ENCODE results near the gene METTL8.
"Not testable (repeated sequence)": the region's sequence is repeated elsewhere in the genome, so short reads cannot be mapped to it uniquely, and the experiment has no call there.

The METTL8 gene

DNA sequence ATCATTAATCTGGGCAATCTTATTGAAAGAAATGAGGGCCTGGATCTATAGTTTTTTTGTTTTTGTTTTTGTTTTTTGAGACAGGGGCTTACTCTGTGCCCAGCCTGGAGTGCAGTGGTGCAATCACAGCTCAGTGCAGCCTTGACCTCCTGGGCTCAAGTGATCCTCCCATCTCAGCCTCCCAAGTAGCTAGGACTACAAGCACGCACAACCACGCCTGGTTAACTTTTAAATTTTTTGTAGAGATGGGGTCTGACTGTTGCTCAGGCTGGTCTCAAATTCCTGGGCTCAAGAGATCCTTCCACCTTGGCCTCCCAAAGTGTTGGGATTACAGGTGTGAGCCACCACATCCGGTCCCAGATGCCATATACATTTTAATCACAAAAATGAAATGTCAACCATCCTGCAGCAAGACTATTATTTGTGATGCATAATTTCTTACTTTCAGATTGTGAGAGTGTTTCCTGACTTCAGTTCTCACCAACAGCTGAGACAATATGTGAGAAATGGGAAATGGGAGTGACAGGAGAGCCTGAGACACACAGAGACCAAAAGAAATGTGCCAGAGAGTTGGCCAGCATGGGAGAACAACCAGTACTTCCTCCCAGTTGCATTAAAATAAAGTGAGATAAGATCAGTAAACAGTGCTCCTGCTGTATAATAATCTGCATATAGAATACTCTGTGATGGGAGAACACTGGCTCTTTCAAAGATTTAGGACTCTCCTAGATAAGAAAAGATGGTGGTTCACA is 87.6 kb downstream of the METTL8 start:
- no peak for DNase-seq (ENCODE audit: low read depth in 2 of 2)

DNA sequence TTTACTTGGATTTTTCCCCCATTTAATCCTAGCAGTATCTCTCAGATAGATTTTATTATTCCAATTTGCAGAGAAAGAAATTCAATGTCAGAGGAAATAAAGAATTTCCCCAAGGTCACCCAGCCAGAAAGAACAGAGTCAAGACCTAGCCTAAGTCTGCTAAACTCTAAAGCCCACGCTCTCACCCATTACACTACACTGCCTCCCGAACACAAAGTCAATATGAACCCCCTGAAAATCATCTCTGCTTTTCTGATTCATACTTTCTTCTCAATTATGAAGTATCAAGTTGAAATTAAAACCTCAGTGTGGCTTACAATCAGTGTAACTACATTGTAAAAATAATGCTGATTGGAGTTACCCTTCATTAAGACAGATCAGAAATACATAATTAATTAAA is 89.6 kb downstream of the METTL8 start:
- DNase-seq (ENCODE audit: low read depth in 2 of 2): no peak

DNA sequence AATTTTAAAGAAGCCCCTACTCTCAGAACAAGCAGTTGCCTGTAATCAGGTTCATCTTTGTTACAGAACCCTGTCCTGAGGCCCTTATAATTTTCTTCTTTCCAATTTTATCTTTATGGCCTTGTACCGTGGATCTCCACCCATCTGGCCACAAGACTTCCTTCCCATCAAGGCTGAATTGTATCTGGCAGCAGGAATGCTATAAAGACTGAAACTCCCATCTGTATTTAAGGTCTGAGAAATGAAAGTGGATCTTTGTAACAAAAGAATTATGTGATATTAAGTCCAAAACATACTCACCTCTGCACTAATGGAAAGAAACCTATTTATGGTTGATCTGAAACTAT is 91.8 kb downstream of the METTL8 start:
- DNase-seq (ENCODE audit: low read depth in 2 of 2): no peak

DNA sequence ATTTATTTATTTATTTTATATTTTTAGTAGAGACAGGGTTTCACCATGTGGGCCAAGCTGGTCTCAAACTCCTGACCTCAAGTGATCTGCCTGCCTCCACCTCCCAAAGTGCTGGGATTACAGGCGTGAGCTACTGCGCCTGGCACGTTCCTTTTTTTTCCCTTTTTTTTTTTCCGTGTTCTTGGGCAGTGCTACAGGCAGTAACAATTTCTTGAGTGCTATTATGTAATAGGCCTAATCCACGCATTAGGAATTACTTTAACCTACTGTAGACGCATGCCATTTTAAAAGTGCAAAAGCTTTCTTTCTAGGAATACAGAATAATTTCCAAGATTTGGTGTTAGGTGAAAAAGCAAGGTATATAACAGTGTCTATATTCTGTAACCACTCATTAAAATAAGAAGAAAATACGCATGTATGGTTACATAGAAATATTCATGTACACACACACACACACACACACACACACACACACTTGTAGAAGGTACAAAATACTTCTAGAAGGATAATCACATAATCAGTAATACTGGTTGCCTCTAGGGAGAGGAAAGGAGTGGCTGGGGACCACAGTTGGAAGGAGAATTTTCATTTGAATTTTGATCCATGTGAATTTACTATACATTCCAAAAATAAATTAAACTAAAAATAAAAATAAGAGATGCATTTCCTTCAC is 92.3 kb downstream of the METTL8 start:
- DNase-seq (ENCODE audit: low read depth in 2 of 2): no peak

DNA sequence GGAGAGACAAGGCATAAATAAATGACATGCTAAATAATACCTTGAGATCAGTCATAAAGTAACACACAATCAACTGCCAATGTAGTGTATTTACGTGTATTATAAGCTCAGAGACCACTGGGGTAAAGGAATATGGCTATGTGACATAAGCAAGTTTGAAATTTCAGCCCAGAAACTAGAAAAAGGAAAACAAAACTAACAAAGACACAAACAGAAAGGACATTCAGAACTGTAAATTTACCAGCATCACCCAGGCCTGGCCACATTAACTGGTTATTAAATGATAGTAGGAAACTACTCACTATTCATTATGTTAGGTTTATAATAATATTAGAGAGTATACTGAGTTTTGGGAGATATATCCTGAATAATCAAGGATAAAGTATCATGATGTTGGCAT is 98.8 kb downstream of the METTL8 start:
- no peak for DNase-seq (ENCODE audit: low read depth in 2 of 2)

DNA sequence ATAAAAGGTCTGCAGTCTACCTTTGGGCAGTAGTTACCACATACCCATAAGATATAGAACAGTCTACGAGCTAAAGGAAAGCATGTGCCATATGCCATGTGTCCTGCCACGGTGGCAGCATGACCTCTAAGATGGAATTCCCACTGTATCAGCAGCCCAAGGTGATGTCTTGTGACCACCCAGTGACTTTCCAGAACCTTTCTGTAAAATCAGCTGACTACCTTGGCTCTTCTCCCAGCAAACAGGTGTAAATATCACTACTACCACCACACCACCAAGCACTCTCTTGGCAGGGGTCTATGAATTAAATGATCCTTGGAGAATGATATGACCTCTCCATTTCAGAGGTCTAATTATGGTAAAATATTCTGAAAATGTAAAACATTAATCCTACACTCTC is 99.6 kb downstream of the METTL8 start:
- no peak for DNase-seq (ENCODE audit: low read depth in 2 of 2)

DNA sequence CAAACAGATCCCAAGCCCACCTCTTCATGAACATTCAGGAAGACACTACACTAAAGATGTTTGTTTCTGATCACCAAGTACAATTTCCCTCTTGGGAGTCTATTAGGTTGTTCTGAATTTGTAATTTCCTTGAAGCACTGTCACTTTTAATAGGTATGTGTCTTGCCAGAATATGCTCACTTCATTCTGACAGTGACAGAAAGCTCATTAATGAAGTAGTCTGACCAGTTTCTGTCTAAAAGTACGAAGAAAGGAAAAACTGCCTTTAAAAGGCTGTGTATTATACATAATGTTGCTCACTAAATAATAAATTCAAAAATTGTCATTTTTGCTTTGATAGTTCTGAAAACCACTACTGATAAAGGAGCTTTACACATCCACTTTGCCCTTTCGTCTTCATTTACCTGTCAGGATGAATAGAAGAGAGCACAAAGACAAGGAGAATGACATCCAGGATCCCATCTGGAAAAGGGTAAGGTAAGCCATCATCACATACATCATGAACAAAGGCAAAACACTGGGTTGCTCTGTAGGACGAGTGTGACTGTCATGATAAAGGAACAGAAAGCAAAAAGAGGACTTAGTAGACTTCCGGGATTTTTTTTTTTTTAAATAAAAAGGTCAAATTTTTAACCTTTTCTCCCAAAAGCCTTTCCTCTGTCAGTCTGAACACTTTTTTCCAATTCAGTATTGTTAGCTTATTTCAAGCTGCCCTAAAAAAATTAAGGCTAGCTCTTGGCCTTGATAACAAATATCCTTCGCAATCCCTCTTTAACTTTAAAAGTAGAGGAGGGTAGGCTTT is 103.4 kb downstream of the METTL8 start:
- DNase-seq (ENCODE audit: low read depth in 2 of 2): no peak

DNA sequence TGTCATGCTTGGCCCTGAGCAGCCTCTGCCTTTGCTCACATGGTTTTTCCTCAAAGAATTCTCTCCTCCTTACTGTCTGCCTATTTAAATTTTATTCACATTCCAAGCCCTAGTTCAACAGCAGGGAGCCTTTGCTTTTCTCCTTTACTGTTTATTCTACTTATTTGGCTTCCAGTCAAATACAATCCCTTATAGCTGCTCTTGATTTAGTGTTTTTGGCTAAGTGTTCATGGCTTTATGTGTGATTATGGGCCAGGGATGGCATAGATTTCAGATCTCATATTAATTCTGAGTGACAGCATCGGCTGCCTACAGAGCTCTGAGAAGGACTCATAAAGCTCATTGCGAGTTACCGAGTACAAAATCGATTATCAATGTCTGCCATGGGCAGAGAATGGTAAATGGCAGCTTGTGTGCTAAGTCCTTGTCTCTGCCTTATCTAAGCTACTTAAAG is 106.7 kb downstream of the METTL8 start:
- no peak for DNase-seq (ENCODE audit: low read depth in 2 of 2)

DNA sequence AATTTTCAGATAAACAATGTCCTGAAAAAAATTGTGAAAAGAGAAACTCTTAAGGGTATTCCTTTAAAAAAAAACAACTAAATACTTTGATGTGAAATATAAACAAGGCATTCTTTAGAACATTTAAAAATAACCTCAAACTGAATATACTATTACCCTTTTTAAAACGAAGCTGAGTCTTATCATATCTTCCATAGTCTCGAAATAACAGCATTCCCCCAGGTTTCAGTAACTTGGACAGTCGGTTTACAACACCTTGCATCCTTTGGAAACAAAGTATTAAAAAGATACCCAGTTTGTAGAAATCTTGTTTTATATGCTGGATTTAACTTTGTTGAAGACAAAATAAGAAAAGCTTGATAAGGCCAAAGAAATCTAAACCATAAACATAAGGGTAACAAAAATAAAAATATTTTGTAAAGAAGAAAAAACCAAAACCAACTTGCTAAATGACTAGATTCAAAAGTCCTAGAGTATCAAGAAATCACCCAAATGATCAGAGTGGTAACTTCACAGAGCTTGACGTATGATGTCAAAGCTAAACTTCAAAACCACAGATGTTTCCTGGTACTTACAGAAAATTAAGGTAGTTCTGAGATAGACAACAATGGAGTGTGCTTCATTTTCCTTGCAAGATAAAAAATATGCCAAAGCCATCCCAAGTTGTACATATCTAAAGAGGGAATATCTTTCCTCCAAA is 107.8 kb downstream of the METTL8 start:
- no peak for DNase-seq (ENCODE audit: low read depth in 2 of 2)

DNA sequence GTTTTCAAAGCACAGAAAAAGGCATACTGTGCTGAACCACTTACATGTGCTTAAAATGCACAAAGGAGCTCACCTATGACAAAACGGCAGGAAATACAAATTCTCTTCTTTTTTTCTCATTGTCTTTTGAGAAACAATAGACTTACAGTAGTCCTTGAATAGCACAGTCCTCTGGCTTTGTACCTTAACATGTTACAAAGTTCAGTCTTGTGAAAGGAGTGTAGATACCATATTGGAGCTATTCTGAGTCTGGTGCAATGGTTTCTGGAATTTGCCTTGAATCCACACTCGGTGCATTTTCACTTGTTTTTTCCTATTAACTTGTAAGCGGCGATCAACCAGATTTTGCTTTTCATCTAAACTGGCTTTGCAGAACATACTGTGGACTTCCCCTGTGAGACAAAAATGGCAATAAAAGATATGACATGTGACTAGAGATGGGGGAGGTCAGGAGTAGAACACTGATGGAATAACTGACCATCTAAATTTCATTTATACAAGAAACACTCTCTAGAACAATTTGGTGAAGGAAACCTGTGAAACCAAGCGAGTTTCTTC is 109.7 kb downstream of the METTL8 start:
- DNase-seq (ENCODE audit: low read depth in 2 of 2): no peak

DNA sequence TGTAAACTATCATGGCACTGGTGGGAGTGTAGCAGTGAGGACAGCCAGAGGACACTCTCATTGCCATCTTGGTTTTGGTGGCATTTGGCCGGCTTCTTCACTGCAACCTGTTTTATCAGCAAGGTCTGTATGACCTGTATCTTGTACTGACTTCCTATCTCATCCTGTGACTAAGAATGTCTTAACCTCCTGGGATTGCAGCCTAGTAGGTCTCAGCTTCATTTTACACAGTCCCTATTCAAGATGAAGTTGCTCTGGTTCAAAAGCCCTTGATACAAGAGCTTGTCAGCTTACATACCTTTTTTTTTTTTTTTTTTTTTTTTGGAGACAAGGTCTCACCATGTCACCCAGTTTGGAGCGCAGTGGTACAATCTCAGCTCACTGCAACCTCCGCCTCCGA is 110.9 kb downstream of the METTL8 start:
- DNase-seq (ENCODE audit: low read depth in 2 of 2): no peak

DNA sequence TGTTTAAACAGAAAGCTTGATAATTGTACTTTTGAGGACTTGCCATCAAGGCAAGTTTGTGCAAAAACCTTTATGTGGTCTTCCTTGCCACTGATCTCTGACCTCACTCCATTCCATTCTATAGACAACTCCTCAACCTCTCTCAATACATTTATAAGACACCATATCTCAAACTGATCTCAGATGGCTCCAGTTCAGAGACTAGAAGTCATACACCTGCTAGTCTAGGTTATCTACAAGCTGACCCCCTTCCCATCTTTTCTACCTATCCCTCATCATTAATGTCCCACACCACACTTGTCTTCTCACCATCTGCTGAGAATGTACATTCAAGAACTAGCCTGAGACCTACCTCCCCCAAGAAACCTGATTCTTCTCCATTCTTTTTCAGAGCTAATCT is 113.1 kb downstream of the METTL8 start:
- DNase-seq (ENCODE audit: low read depth in 2 of 2): no peak

DNA sequence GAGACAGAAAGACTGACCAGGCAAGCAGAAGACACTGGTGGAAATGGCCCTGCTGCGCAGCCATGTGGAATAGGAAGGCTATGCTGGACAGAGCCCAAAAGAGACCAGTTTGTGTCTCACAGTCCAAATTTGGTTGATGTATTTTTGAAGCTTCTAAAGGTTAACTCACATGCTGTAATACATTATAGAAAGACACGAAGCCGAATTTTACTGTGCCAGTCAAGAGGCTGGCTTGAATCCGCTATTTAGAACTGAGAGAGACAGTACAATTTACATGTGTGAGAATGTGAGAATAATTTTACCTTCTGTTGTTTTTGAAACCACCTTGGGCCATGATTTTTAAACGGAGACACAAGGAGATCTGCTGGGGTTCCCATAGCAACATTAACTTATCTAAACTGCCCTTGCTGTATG is 113.6 kb downstream of the METTL8 start:
- DNase-seq (ENCODE audit: low read depth in 2 of 2): no peak

DNA sequence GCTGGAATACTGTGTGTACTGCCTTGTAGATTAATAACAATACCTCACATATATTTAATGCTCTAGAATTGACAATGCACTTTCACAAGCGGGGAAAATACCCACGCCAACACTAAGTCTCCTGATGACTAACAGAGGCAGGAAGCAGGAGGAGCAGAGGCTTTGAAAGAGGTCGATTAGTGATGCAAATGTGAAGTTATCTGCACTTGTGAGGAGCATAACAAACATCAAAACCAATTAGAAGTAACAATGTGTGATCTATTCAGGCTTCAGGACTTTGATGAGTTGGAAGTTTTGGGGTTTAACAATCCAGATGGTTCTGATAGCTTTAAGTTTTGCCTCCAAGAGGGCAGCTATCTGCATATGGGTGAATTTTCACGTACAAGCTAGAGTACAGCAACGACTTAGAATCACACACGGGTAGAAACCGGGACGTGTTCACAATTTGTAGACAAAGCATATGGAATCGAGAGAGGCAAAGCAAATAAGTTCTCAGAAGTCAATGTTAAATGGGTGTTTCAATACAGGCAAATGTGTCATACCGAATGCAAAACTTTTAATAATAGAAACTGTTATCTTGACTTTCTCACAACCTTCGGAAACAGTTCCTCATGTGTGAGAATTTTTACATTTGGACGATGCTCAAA is 114.5 kb downstream of the METTL8 start:
- DNase-seq (ENCODE audit: low read depth in 2 of 2): no peak

DNA sequence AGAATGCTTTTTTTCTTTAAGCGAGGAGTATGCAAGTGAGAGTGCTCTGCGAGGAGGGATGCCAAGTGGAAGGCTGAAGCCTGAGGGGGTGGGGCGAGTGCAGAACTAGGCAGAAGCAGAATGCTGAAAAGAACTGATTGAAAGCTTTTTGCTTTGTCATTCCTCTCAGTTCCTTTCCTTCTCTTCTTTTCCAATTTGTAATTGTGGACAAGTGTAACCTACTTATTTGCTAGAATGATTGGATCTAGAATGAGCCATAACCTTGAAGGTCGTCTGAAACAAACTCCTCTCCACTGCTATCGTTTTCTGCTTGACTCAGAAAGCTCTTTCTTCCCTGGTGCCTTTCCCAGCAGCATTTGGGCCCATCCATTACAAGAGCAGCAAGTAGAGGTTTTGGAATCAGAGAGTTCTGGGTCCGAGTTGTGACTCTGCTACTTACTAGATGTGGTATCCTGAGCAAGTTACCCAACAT is 115.3 kb downstream of the METTL8 start:
- no peak for DNase-seq (ENCODE audit: low read depth in 2 of 2)

DNA sequence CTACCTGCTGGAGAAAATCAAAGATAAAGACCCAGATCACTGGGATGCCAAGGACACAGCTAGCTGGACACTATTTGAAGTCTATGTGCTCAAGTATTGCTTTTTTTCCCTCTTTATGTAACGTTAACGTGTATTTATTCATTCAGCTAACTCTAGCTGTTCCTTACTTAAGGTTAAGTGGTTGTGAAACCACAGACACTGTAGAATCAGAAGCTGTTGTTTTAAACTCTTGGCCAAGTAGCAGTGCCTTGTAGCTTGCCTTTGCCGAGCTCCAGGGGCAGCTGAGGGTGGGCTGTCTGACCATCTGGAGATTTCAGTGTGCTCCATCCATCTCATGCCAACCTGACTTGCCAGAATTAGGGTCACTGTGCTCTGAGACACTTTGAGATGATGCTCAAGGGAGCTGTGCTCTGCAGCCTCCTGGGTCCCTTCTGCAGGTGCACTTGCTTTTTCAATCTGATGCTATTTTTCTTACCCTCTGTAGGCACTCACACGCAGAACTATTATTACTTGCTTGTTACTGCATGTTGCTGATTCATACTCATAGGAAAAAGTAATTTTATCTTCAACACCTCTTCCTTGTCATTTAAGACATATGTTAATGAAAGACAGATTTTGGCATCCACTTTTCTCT is 116.2 kb downstream of the METTL8 start:
- DNase-seq (ENCODE audit: low read depth in 2 of 2): no peak

DNA sequence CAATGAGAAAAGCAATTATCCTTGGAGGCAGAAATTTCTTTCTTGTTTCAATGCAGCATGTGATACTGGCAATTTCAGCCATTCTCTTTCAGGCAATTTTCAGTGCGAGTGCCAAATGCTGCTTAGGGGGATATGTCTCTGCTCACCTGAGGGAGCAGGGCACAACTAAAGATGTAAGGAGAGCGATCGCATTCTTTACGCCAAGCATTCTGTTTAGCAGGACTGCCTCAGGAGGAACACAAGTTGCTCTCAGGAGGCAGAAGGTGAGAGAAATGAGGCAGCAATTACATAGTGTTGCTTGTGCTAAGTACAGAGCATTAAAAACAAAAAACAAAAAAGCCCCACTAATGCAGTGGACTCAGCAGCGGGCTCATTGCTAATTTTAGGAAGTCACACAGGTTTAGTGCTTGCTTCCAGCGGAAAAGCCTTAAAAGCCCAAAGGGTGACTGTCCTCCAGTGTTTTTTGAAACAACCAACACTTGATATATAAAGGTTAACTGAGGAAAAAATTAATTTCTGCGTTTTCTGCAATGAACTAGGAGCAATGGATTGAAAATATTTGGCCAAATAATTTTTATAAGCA is 116.9 kb downstream of the METTL8 start:
- no peak for DNase-seq (ENCODE audit: low read depth in 2 of 2)

DNA sequence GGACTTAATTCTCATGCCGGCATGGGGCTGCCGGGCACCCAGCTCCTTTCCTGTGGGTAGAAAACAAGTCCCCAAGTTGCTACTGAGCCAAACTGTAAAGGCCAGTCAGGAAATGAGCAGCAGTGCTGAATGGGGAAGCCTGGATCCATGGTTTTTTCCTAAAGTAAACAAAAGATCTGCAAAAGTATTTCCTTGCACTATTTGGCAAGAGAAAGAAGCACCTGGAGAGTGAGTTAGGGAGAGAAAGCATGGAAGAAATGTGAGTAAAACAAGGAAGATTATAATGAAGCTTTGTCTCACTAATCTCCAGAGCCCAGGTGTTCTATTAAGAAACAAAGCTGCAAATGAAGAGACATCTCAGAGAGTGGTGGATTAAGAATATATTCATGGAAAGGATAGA is 117.6 kb downstream of the METTL8 start:
- DNase-seq (ENCODE audit: low read depth in 2 of 2): no peak

DNA sequence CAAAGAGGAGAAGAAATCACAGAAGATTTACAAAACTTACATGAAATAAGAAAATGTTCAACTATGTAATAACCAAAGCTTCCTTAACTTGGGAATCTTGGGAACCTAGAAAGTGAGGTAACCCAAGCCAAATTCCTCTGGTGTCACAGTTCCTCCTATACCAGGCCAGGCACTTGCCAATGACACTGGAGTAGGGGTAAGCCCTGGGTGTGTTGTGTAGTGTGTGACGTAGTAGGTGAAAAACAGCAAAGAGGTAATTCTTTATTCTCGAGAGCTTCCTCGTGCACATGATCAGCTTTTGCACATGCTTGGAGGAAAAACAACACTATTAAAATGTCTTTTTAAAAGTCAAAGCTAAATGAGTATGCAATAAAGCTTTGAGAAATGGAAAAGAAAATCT is 118.0 kb downstream of the METTL8 start:
- no peak for DNase-seq (ENCODE audit: low read depth in 2 of 2)

DNA sequence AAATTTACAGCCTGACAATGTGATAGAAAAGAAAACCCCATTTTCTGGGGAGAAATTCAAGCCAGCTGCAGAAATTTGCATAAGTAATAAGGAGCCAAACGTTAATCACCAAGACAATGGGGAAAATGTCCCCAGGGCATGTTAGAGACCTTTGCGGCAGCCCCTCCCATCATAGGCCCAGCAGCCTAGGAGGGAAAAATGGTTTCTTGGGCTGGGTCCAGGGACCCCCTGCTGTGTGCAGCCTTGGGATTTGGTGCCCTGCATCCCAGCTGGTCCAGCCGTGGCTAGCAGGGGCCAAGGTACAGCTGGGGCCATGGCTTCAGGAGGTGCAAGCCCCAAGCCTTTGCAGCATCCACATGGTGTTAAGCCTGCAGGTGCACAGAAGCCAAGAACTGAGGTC is 121.6 kb downstream of the METTL8 start:
- DNase-seq (ENCODE audit: low read depth in 2 of 2): not testable (repeated sequence)
